Measurements from ENCODE around the gene MAGEA9B. TPM values are rescaled to one million over a fixed set of nuclear protein-coding genes. Genes with fewer than 3 reads are reported as not detected.

Gene MAGEA9B
- polyA plus RNA-seq, 1 donor from 2014 or later, result not detected

DNA sequence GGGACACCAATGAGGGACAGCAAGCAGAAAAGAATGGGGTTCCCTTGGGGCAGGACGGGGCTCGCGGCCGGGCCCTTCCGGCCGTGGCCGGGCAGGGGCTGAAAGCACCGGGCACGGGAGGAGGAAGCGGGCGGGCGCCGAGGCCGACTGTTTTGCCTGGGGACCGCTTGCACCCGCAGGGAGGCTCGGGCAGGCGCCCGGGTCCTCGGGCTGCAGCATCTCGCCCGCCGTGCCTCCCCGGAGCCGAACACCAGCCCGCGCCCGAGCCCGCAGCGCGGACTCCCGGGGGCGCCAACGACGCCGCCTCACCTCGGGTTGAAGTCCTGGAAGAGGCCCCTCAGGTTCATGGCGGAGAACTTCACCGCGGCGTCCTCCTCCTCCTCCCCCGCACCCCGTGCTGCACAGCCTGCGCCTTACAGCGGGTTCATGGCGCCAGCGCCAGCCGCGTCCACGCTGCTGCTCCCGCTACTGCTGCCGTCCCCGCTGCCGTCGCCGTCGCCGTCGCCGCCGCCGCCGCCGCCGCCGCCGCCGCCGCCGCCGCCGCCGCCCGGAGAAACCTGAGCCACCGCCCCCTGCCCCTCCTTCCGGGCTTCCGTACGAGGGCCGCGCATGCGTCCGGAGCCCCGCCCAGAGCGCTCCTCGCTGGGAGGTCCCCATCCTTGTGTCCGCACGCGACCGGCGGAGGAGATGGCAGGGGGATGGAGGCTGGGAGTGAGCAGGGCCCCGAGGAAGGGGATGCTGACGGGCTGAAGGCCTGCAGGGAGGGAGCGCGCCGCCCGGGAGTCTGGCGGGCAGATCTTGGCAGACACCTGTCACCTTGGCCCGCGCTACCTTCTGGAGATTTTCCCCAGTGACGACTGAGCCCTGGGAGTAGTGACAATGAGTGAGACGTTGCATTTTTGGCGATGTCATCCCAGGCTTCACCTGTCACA is 44.2 kb upstream of the MAGEA9B start, which contains the start of gene TMEM185A:
TSS of gene TMEM185A (minus strand) at position 559 of the 932 bp plus-strand sequence. CDS start at position 347, 212 bp downstream.
- Histone ChIP-seq H3K9ac (ENCODE audit: low read length) (peak within 1 kb of the TSS; percentile 67), H2AFZ (ENCODE audit: low read depth, low read length) (no peak within 1 kb of the TSS), H3F3A (ENCODE audit: insufficient read depth, low read length, poor library complexity, severe bottlenecking) (no peaks in the 10 kb centered on the region), H4K20me1 (ENCODE audit: insufficient read depth) (no peaks in the 10 kb centered on the region), H3K79me2 (replicated peaks; ENCODE audit: insufficient read depth, low read length) (peaks cover 2% of the 10 kb centered on the region), H3K27me3 (ENCODE audit: insufficient read depth, low read depth, low read length) (peaks cover 3% of the 10 kb centered on the region), H3K27ac (ENCODE audit: low read length) (peak within 1 kb of the TSS; percentile 16), H3K9me2 (ENCODE audit: insufficient read depth, low read length) (no peaks in the 10 kb centered on the region), H3K4me3 (ENCODE audit: low read length) (peak within 1 kb of the TSS; percentile 75), H3K9me3 (ENCODE audit: low read length) (no peaks in the 10 kb centered on the region), H3K4me2 (ENCODE audit: low read length) (peak within 1 kb of the TSS; percentile 51), H3K36me3 (ENCODE audit: insufficient read depth, low read length) (no peaks in the 10 kb centered on the region)
- TF ChIP-seq EZH2 (IDR thresholded peaks at IDR 0.05; ENCODE audit: borderline replicate concordance, insufficient read depth, low read length, poor library complexity, severe bottlenecking), result no peak
- peak; percentile 47 for TF ChIP-seq TAF1 (IDR thresholded peaks at IDR 0.05; ENCODE audit: low read depth)
- TF ChIP-seq, protein P1, sequence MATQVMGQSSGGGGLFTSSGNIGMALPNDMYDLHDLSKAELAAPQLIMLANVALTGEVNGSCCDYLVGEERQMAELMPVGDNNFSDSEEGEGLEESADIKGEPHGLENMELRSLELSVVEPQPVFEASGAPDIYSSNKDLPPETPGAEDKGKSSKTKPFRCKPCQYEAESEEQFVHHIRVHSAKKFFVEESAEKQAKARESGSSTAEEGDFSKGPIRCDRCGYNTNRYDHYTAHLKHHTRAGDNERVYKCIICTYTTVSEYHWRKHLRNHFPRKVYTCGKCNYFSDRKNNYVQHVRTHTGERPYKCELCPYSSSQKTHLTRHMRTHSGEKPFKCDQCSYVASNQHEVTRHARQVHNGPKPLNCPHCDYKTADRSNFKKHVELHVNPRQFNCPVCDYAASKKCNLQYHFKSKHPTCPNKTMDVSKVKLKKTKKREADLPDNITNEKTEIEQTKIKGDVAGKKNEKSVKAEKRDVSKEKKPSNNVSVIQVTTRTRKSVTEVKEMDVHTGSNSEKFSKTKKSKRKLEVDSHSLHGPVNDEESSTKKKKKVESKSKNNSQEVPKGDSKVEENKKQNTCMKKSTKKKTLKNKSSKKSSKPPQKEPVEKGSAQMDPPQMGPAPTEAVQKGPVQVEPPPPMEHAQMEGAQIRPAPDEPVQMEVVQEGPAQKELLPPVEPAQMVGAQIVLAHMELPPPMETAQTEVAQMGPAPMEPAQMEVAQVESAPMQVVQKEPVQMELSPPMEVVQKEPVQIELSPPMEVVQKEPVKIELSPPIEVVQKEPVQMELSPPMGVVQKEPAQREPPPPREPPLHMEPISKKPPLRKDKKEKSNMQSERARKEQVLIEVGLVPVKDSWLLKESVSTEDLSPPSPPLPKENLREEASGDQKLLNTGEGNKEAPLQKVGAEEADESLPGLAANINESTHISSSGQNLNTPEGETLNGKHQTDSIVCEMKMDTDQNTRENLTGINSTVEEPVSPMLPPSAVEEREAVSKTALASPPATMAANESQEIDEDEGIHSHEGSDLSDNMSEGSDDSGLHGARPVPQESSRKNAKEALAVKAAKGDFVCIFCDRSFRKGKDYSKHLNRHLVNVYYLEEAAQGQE (IDR thresholded peaks at IDR 0.05; ENCODE audit: borderline replicate concordance), result no peak
- TF ChIP-seq SMC3 (conservative IDR thresholded peaks at IDR 0.05; ENCODE audit: poor library complexity), result peak; percentile 19
- TF ChIP-seq EP300 (conservative IDR thresholded peaks at IDR 0.05; ENCODE audit: poor library complexity, severe bottlenecking), result peak; percentile 8
- TF ChIP-seq, protein P2, sequence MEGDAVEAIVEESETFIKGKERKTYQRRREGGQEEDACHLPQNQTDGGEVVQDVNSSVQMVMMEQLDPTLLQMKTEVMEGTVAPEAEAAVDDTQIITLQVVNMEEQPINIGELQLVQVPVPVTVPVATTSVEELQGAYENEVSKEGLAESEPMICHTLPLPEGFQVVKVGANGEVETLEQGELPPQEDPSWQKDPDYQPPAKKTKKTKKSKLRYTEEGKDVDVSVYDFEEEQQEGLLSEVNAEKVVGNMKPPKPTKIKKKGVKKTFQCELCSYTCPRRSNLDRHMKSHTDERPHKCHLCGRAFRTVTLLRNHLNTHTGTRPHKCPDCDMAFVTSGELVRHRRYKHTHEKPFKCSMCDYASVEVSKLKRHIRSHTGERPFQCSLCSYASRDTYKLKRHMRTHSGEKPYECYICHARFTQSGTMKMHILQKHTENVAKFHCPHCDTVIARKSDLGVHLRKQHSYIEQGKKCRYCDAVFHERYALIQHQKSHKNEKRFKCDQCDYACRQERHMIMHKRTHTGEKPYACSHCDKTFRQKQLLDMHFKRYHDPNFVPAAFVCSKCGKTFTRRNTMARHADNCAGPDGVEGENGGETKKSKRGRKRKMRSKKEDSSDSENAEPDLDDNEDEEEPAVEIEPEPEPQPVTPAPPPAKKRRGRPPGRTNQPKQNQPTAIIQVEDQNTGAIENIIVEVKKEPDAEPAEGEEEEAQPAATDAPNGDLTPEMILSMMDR (IDR thresholded peaks at IDR 0.05; ENCODE audit: poor library complexity, severe bottlenecking), result no peak
- peak; percentile 66 for TF ChIP-seq POLR2AphosphoS5 (IDR thresholded peaks at IDR 0.05)
- no peak for TF ChIP-seq RAD21 (conservative IDR thresholded peaks at IDR 0.05)
- TF ChIP-seq MXI1 (conservative IDR thresholded peaks at IDR 0.05; ENCODE audit: poor library complexity, severe bottlenecking), result peak; percentile 53

DNA sequence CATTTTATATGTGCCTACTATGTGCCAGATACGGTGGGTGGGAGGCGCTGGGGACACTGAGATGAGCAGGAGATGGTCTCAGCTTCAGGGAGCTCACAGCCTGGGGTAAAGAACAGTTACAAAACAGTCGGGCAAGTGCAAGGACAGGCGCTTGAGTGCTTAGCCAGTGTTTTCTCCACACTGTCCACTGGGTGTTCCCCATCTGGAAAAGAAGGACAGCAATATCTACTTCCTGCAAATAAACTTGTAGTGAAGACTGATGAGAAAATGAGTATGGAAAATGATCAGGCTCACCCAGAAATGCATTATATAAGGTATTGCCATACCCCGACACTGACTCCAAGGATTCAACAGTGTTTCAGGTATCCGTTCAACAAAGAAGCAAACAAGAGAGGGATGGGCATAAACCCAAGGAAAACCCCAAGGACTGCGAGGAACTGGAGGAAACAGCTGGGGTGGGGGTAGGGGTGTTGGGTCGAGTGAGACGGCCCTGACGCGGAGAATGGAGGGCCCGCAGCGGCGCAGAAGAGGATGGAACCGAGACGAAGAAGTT is 43.5 kb upstream of the MAGEA9B start:
- no peak overlapping the region for H2AFZ ChIP-seq (ENCODE audit: low read depth, low read length)
- H3K27me3 ChIP-seq (ENCODE audit: insufficient read depth, low read depth, low read length), result peaks cover 3% of the 10 kb centered on the region
- H3F3A ChIP-seq (ENCODE audit: insufficient read depth, low read length, poor library complexity, severe bottlenecking), result no peaks in the 10 kb centered on the region
- H3K9ac ChIP-seq (ENCODE audit: low read length), result peak overlapping the region; percentile 67
- H3K79me2 ChIP-seq (replicated peaks; ENCODE audit: insufficient read depth, low read length), result peaks cover 2% of the 10 kb centered on the region
- peak overlapping the region; percentile 75 for H3K4me3 ChIP-seq (ENCODE audit: low read length)
- no peaks in the 10 kb centered on the region for H3K9me2 ChIP-seq (ENCODE audit: insufficient read depth, low read length)
- no peaks in the 10 kb centered on the region for H3K36me3 ChIP-seq (ENCODE audit: insufficient read depth, low read length)
- no peaks in the 10 kb centered on the region for H4K20me1 ChIP-seq (ENCODE audit: insufficient read depth)
- peak overlapping the region; percentile 16 for H3K27ac ChIP-seq (ENCODE audit: low read length)
- H3K4me2 ChIP-seq (ENCODE audit: low read length), result peak overlapping the region; percentile 51
- TF ChIP-seq, protein P2 (IDR thresholded peaks at IDR 0.05; ENCODE audit: poor library complexity, severe bottlenecking), result peak; percentile 23
- no peak for TF ChIP-seq MXI1 (conservative IDR thresholded peaks at IDR 0.05; ENCODE audit: poor library complexity, severe bottlenecking)
- H3K9me3 ChIP-seq (ENCODE audit: low read length), result no peaks in the 10 kb centered on the region
